Fibroblast of villous mesenchyme (primary cell): ENCODE results near the gene BCO2. TPM values are rescaled to one million over a fixed set of nuclear protein-coding genes. Genes with fewer than 3 reads are reported as not detected.

Source experiments
- DNase-seq: peaks from one replicate; pipeline ENCODE4 v3.0.0-alpha.2; 2010; ENCODE audit warnings: low read depth
- H3K4me3 ChIP-seq: 2 replicates; pipeline ENCODE4 v1.5.1; 2011; ENCODE audit warnings: low read depth, mild to moderate bottlenecking, low read length
- CTCF ChIP-seq: IDR thresholded peaks from 2 replicates; pipeline ENCODE4 v1.5.1; 2012; ENCODE audit warnings: low read depth, mild to moderate bottlenecking, low read length; ENCODE audit not compliant: insufficient read depth
- total RNA-seq: library from RNA; depleted of rRNA; stranded (reverse); fragments of >200 nt; gene quantifications from 2 replicates; pipeline ENCODE4 v1.2.3, GENCODE V29; 2012

Gene BCO2
- total RNA-seq, 1 donor: 3.0 TPM

DNA sequence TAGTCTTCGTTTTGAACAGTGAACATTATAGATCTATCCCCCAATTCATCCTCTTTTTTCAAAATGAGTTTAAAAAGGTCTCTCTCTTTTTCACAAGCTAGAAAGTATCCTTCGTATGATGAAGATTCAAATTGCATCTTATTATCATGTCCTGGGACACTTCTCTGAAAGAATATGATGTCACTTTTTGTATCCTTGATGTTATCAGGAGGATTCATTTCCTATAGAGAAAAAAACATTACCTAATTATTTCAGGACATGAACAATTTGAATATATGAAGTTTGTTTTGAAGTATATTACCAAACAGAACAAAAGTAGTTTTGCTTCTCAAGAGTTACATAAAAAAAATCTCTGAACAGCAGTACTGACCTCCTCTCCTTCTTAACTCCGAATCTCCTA, 31.7 kb upstream of the BCO2 start:
- DNase-seq: no peak
- H3K4me3 ChIP-seq: no peak overlapping the region
- TF ChIP-seq CTCF: no peak

- TF ChIP-seq CTCF: no peak
- H3K4me3 ChIP-seq: no peak overlapping the region
- DNase-seq: no peak
Measured at GRCh38 chr11:112150517-112150916, 24.8 kb upstream of the BCO2 start.

DNA sequence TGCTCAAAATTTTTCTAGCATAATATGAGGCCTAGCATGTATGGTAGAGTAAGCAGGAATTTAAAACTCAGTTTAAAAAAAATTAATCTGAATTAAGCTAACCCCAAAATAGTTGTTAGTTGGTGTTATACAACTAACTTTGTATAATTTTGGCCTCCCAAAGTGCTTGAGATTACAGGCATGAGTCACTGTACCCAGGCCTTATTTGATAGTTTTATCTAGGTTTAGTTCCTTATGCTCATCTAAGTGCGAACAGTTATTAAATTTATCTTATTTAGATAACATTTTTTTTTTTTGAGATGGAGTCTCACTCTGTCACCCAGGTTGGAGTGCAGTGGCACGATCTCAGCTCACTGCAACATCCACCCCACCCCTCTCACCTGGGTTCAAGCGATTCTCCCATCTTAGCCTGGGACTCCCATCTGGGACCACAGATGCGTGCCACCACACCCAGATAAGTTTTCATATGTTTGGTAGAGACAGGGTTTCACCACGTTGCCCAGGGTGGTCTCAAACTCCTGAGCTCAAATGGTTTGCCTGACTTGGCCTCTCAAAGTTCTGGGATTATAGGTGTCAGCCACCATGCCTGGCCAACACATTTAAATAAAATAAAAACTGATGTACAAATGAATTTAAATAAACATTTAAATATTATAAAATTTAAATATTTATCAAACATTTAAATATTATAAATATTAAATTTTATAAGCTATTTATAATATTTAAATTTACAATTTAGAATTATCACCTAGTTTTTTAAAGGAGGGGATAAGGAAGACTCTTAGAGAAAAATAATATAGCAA, 19.0 kb upstream of the BCO2 start:
- TF ChIP-seq CTCF: no peak
- no peak overlapping the region for H3K4me3 ChIP-seq

DNA sequence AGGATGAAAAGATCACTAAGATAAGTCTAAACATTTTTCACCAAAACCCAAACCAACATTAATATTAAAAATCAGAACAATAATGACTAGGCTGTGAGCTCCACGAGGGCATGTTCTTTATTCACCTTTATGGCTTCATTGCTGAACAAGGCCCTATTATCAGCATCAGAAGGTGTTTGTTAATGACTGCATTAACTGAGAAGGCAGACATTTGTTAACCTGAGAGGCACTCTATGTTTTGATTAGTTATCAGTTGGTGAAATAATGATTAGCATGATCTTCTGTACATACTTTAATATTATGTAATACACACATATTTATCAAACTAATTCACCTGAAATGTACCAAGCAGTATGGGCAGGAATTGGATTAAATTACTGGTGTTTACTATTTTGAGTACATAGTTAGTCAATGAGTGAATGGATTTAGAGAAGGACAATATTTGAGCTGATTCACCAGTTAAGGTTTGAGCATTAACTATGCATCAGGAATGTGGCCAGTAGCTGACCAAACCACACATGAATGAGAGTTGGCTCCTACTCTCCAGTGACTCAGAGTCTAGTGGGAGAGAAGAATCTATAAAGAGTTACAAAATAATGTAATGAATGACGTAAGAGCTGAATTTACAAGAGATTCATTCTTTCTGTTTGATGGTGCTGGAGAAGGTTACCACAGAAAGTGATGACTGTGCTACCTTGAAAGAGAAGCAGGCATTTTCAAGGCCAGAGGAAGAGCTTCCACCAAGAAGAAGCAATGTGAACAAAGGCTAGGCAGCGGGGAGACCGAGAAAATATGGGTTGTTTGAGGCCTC, 18.2 kb upstream of the BCO2 start:
- TF ChIP-seq CTCF: no peak
- peak; percentile 99 for DNase-seq
- H3K4me3 ChIP-seq: no peak overlapping the region

More for the DNA sequence above, 19.0 kb upstream of the BCO2 start:
- DNase-seq: no peak

- H3K4me3 ChIP-seq: no peak overlapping the region
- no peak for DNase-seq
- no peak for TF ChIP-seq CTCF
Measured at GRCh38 chr11:112159098-112160065, 15.9 kb upstream of the BCO2 start.

- no peak for TF ChIP-seq CTCF
Measured at GRCh38 chr11:112160091-112160848, 15.0 kb upstream of the BCO2 start.

More at GRCh38 chr11:112160091-112160848, 15.0 kb upstream of the BCO2 start:
- no peak for DNase-seq
- H3K4me3 ChIP-seq: no peak overlapping the region
